ENCODE results near the gene PRKD1. TPM values are rescaled to one million over a fixed set of nuclear protein-coding genes. Genes with fewer than 3 reads are reported as not detected.

PRKD1 gene
- total RNA-seq, 4 donors from 2014 or later: 3.0 to 5.4 (median 3.6) TPM

GRCh38 chr14:29838752-29839151, 88.9 kb downstream of the PRKD1 start:
- 70% methylated on average over 2 of the region's 2 CpGs for WGBS
- Histone ChIP-seq H3K36me3 (no peaks in the 10 kb centered on the region), H3K4me1 (no peaks in the 10 kb centered on the region), H3K27me3 (no peaks in the 10 kb centered on the region), H3K4me3 (no peak overlapping the region), H3K27ac (no peak overlapping the region), H3K9me3 (peaks cover 24% of the 10 kb centered on the region)
- no peak for DNase-seq (ENCODE audit: low spot score in 2 of 2)
- TF ChIP-seq POLR2A (IDR thresholded peaks at IDR 0.05): no peak
- no peak for TF ChIP-seq POLR2AphosphoS5 (IDR thresholded peaks at IDR 0.05)
- TF ChIP-seq EP300 (IDR thresholded peaks at IDR 0.05): no peak
- TF ChIP-seq CTCF (IDR thresholded peaks at IDR 0.05): no peak

- H3K36me3 ChIP-seq: no peaks in the 10 kb centered on the region
- H3K4me3 ChIP-seq: no peak overlapping the region
- DNase-seq (ENCODE audit: low spot score in 2 of 2): no peak
- WGBS: 83% methylated on average over 2 of the region's 2 CpGs
- no peak overlapping the region for H3K27ac ChIP-seq
- TF ChIP-seq EP300 (IDR thresholded peaks at IDR 0.05) (no peak), CTCF (IDR thresholded peaks at IDR 0.05) (no peak), POLR2AphosphoS5 (IDR thresholded peaks at IDR 0.05) (no peak), POLR2A (IDR thresholded peaks at IDR 0.05) (no peak)
- H3K9me3 ChIP-seq: peaks cover 24% of the 10 kb centered on the region
- H3K4me1 ChIP-seq: no peaks in the 10 kb centered on the region
- H3K27me3 ChIP-seq: no peaks in the 10 kb centered on the region
These were observed 91.3 kb downstream of the PRKD1 start for GRCh38 chr14:29836395-29836794.

GRCh38 chr14:29832042-29832441, 95.6 kb downstream of the PRKD1 start:
- no peak overlapping the region for H3K4me3 ChIP-seq
- no peaks in the 10 kb centered on the region for H3K27me3 ChIP-seq
- H3K27ac ChIP-seq: no peak overlapping the region
- H3K4me1 ChIP-seq: no peaks in the 10 kb centered on the region
- TF ChIP-seq POLR2A (IDR thresholded peaks at IDR 0.05) (no peak), EP300 (IDR thresholded peaks at IDR 0.05) (no peak), CTCF (IDR thresholded peaks at IDR 0.05) (no peak), POLR2AphosphoS5 (IDR thresholded peaks at IDR 0.05) (no peak)
- 98% methylated on average over 3 of the region's 3 CpGs for WGBS
- no peak for DNase-seq (ENCODE audit: low spot score in 2 of 2)
- H3K36me3 ChIP-seq: no peaks in the 10 kb centered on the region
- no peaks in the 10 kb centered on the region for H3K9me3 ChIP-seq

GRCh38 chr14:29829851-29830250, 97.8 kb downstream of the PRKD1 start:
- no peak for TF ChIP-seq POLR2AphosphoS5 (IDR thresholded peaks at IDR 0.05)
- no peak for TF ChIP-seq EP300 (IDR thresholded peaks at IDR 0.05)
- TF ChIP-seq POLR2A (IDR thresholded peaks at IDR 0.05): no peak
- TF ChIP-seq CTCF (IDR thresholded peaks at IDR 0.05): no peak

GRCh38 chr14:29823816-29824215, 103.8 kb downstream of the PRKD1 start:
- DNase-seq (ENCODE audit: low spot score in 2 of 2): no peak
- Histone ChIP-seq H3K4me3 (no peak overlapping the region), H3K27me3 (no peaks in the 10 kb centered on the region), H3K9me3 (no peaks in the 10 kb centered on the region), H3K27ac (no peak overlapping the region), H3K4me1 (peaks cover 11% of the 10 kb centered on the region), H3K36me3 (no peaks in the 10 kb centered on the region)
- 73% methylated on average over 5 of the region's 5 CpGs for WGBS
- TF ChIP-seq POLR2A (IDR thresholded peaks at IDR 0.05) (no peak), EP300 (IDR thresholded peaks at IDR 0.05) (no peak), CTCF (IDR thresholded peaks at IDR 0.05) (no peak), POLR2AphosphoS5 (IDR thresholded peaks at IDR 0.05) (no peak)

More at GRCh38 chr14:29829851-29830250, 97.8 kb downstream of the PRKD1 start:
- no peaks in the 10 kb centered on the region for H3K4me1 ChIP-seq
- no peak overlapping the region for H3K4me3 ChIP-seq
- WGBS: 88% methylated on average over 2 of the region's 2 CpGs
- H3K36me3 ChIP-seq: no peaks in the 10 kb centered on the region
- H3K9me3 ChIP-seq: no peaks in the 10 kb centered on the region
- no peak overlapping the region for H3K27ac ChIP-seq
- DNase-seq (ENCODE audit: low spot score in 2 of 2): no peak
- no peaks in the 10 kb centered on the region for H3K27me3 ChIP-seq
